Peyer's patch (tissue), 4 donors: ENCODE results near the gene PIAS4.

Experiments
- CTCF ChIP-seq, 6 experiments: fragments of 450-650 bp in 4 of 6; fragments of 200-600 bp in 2 of 6; sonication (generic) in 1 of 6; IDR thresholded peaks; one replicate each; pipeline ENCODE4 v1.5.1; 2017 to 2019; ENCODE audit warnings: antibody characterized with exemption in 6 of 6, mild to moderate bottlenecking in 3 of 6, moderate library complexity in 1 of 6
- POLR2A ChIP-seq, 2 donors: fragments of 450-650 bp; IDR thresholded peaks; one replicate each; pipeline ENCODE4 v1.5.1; 2017; ENCODE audit warnings: antibody characterized with exemption in 2 of 2, mild to moderate bottlenecking in 2 of 2, moderate library complexity in 2 of 2

- TF ChIP-seq POLR2A (IDR thresholded peaks at IDR 0.05) = no peak
- TF ChIP-seq CTCF (IDR thresholded peaks at IDR 0.05) = no peak
Measured at GRCh38 chr19:4007836-4008539, 452 bp downstream of the PIAS4 start.
